OCI-LY3 (cell line): ENCODE results near the gene MLXIPL.

ENCODE experiments used
- H2AFZ ChIP-seq: fragments of 200-600, 300-600 bp; shearing (Covaris generic); 2 replicates; pipeline ENCODE4 v1.6.0; 2014; ENCODE audit warnings: antibody characterized with exemption, low read depth, low read length
- H3K27ac ChIP-seq: fragments of 200-600, 300-600 bp; sonication (generic); 2 replicates; pipeline ENCODE4 v1.5.1; 2014; ENCODE audit warnings: mild to moderate bottlenecking, low read length, moderate library complexity, mixed read lengths
- H3K27me3 ChIP-seq: fragments of 200-600, 300-600 bp; sonication (generic); 2 replicates; pipeline ENCODE4 v1.6.1; 2014; ENCODE audit warnings: low read depth, low read length, mixed read lengths
- H3K36me3 ChIP-seq: fragments of 200-600, 300-600 bp; sonication (generic); replicated peaks from 2 replicates; pipeline ENCODE3; 2014; ENCODE audit warnings: low read depth, low read length, mixed read lengths
- H3K4me1 ChIP-seq: fragments of 300-600, 200-600 bp; sonication (generic); 2 replicates; pipeline ENCODE4 v1.6.1; 2014; ENCODE audit warnings: low read length, mixed read lengths
- H3K4me2 ChIP-seq: fragments of 200-600, 300-600 bp; sonication (generic); 2 replicates; pipeline ENCODE4 v1.6.1; 2014; ENCODE audit warnings: low read length, mixed read lengths
- H3K4me3 ChIP-seq: fragments of 300-600, 200-600 bp; sonication (generic); 2 replicates; pipeline ENCODE4 v1.5.1; 2014; ENCODE audit warnings: antibody characterized with exemption, mild to moderate bottlenecking, low read length, moderate library complexity
- H3K79me2 ChIP-seq: fragments of 300-600, 200-600 bp; shearing (Covaris generic); 2 replicates; pipeline ENCODE4 v1.6.1; 2014; ENCODE audit warnings: mild to moderate bottlenecking, low read length, mixed read lengths
- H3K9ac ChIP-seq: fragments of 300-600, 200-600 bp; shearing (Covaris generic); 2 replicates; pipeline ENCODE4 v1.6.0; 2014; ENCODE audit warnings: mild to moderate bottlenecking, low read length, moderate library complexity
- H3K9me3 ChIP-seq: fragments of 200-600, 300-600 bp; shearing (Covaris generic); 2 replicates; pipeline ENCODE4 v1.6.1; 2014; ENCODE audit warnings: low read length, mixed read lengths; ENCODE audit not compliant: insufficient read depth
- H4K20me1 ChIP-seq: fragments of 200-600, 300-600 bp; sonication (generic); 2 replicates; pipeline ENCODE4 v1.6.1; 2016; ENCODE audit warnings: low read length, mixed read lengths; ENCODE audit not compliant: insufficient read depth
- EZH2phosphoT487 ChIP-seq: fragments of 200-600 bp; shearing (Covaris generic); IDR thresholded peaks from 2 replicates; pipeline ENCODE4 v1.6.1; 2018; ENCODE audit warnings: antibody characterized with exemption, mixed run types, low read depth
- TF ChIP-seq, protein P1 (sequence below): fragments of 200-600, 300-600 bp; sonication (generic); IDR thresholded peaks from 2 replicates; pipeline ENCODE4 v1.5.1; 2014; ENCODE audit warnings: antibody characterized with exemption, low read length, low read depth

Gene MLXIPL

DNA sequence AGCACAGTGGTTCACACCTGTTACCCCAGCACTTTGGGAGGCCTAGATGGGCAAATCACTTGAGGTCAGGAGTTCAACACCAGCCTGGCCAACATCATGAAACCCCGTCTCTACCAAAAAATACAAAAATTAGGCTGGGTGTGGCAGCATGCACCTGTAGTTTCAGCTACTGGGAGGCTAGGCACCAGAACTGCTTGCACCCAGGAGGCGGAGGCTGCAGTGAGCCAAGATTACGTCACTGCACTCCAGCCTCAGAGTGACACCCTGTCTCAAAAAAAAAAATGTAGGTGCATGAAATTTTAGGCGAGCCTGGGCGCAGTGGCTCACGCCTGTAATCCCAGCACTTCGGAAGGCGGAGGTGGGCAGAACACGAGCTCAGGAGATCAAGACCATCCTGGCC lies 76.5 kb downstream of the MLXIPL start:
- Histone ChIP-seq H3K4me3 (no peak overlapping the region), H3K36me3 (peaks cover 20% of the 10 kb centered on the region), H3K4me2 (no peak overlapping the region), H2AFZ (no peak overlapping the region), H4K20me1 (no peaks in the 10 kb centered on the region), H3K4me1 (no peaks in the 10 kb centered on the region), H3K9me3 (no peaks in the 10 kb centered on the region), H3K79me2 (peaks cover 64% of the 10 kb centered on the region), H3K9ac (no peak overlapping the region), H3K27me3 (no peaks in the 10 kb centered on the region), H3K27ac (no peak overlapping the region)
- TF ChIP-seq EZH2phosphoT487, result no peak
- TF ChIP-seq, protein P1, sequence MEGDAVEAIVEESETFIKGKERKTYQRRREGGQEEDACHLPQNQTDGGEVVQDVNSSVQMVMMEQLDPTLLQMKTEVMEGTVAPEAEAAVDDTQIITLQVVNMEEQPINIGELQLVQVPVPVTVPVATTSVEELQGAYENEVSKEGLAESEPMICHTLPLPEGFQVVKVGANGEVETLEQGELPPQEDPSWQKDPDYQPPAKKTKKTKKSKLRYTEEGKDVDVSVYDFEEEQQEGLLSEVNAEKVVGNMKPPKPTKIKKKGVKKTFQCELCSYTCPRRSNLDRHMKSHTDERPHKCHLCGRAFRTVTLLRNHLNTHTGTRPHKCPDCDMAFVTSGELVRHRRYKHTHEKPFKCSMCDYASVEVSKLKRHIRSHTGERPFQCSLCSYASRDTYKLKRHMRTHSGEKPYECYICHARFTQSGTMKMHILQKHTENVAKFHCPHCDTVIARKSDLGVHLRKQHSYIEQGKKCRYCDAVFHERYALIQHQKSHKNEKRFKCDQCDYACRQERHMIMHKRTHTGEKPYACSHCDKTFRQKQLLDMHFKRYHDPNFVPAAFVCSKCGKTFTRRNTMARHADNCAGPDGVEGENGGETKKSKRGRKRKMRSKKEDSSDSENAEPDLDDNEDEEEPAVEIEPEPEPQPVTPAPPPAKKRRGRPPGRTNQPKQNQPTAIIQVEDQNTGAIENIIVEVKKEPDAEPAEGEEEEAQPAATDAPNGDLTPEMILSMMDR, result no peak

DNA sequence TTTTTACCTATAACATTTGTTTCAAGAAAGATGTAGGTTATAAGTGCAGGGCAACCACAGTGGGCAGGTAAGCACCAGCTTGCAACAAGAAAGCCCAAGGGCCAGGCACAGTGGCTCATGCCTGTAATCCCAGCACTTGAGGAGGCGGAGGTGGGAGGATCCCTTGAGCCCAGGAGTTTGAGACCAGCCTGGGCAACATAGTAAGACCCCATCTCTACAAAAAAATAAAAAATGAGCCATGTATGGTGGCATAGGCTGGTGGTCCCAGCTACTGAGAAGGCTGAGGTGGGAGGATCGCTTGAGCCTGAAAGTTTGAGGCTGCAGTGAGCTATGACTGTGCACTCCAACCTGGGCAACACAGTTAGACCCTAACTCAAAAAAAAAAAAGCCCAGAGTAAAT lies 79.6 kb downstream of the MLXIPL start:
- TF ChIP-seq, protein P1, result no peak
- TF ChIP-seq EZH2phosphoT487, result no peak
- no peaks in the 10 kb centered on the region for H3K9me3 ChIP-seq
- peaks cover 23% of the 10 kb centered on the region for H3K36me3 ChIP-seq
- no peak overlapping the region for H3K4me2 ChIP-seq
- no peaks in the 10 kb centered on the region for H4K20me1 ChIP-seq
- no peak overlapping the region for H3K4me3 ChIP-seq
- H3K9ac ChIP-seq, result no peak overlapping the region
- H3K79me2 ChIP-seq, result peaks cover 67% of the 10 kb centered on the region
- H3K27ac ChIP-seq, result no peak overlapping the region
- no peaks in the 10 kb centered on the region for H3K27me3 ChIP-seq
- no peak overlapping the region for H2AFZ ChIP-seq
- H3K4me1 ChIP-seq, result no peaks in the 10 kb centered on the region
